Testis (tissue), 2 donors: Measurements from ENCODE around the gene DPEP1.

Experiments
- CTCF ChIP-seq, 3 experiments: fragments of 450-650 bp in 2 of 3; fragments of 200-600 bp in 1 of 3; sonication (generic) in 1 of 3; IDR thresholded peaks; one replicate each; pipeline ENCODE4 v1.5.1; 2016 to 2019; ENCODE audit warnings: antibody characterized with exemption in 3 of 3, mild to moderate bottlenecking in 2 of 3, moderate library complexity in 1 of 3
- POLR2A ChIP-seq: fragments of 450-650 bp; IDR thresholded peaks from one replicate; pipeline ENCODE4 v1.6.1; 2017; ENCODE audit warnings: antibody characterized with exemption, mild to moderate bottlenecking, moderate library complexity

- TF ChIP-seq CTCF (IDR thresholded peaks at IDR 0.05) = no peak
- TF ChIP-seq POLR2A = no peak
These were observed 10.2 kb downstream of the DPEP1 start for GRCh38 chr16:89623511-89624261.
